A549 (cell line): ENCODE results near the gene NUDT7. TPM values are rescaled to one million over a fixed set of nuclear protein-coding genes. Genes with fewer than 3 reads are reported as not detected.

Experiments used
- ATAC-seq, 2 experiments: fragments of 200-7000 bp in 1 of 2; fragments of >200 bp in 1 of 2; cut with Nextera tagmentation in 1 of 2; cut with Tn5 transposase in 1 of 2; 3 replicates each; pipeline versions ENCODE4 v1.8.0 to v1.9.1; 2018 to 2020; ENCODE audit warnings: mild to moderate bottlenecking in 1 of 2, moderate library complexity in 1 of 2
- CTCF ChIA-PET: fragments of 300-600 bp; sonication (Branson Sonifier 250); formaldehyde crosslinking; extraction: SDS; loops from one replicate; lab custom pipeline; 2021; ENCODE audit warnings: antibody characterized with exemption, inconsistent platforms; lab: Yijun Ruan, JAX
- POLR2A ChIA-PET: fragments of 350-600 bp; formaldehyde crosslinking; extraction: SDS; loops from one replicate; lab custom pipeline; 2021; ENCODE audit warnings: antibody characterized with exemption, inconsistent platforms; lab: Yijun Ruan, JAX
- DNase-seq, 2 experiments: peaks; one replicate each; pipeline versions ENCODE4 v3.0.0 to v3.0.0-alpha.2; 2011 to 2016; ENCODE audit warnings: low read depth in 1 of 2, low spot score in 1 of 2
- FAIRE-seq: peaks from 2 replicates; lab custom pipeline; 2011; peaks lifted over from hg19 to GRCh38; lab: Jason Lieb, UNC
- H3K27ac ChIP-seq, 2 experiments: fragments of >200 bp; sonication (Bioruptor Twin); formaldehyde crosslinking; 3 replicates each; pipeline ENCODE4 v1.5.1; 2016 to 2017
- H3K4me1 ChIP-seq: fragments of >200 bp; sonication (Bioruptor Twin); formaldehyde crosslinking; 3 replicates; pipeline ENCODE4 v1.6.1; 2016
- H3K4me2 ChIP-seq: fragments of >200 bp; sonication (Bioruptor Twin); formaldehyde crosslinking; 3 replicates; pipeline ENCODE4 v1.6.1; 2016
- H3K4me3 ChIP-seq: fragments of >200 bp; sonication (Bioruptor Twin); formaldehyde crosslinking; 3 replicates; pipeline ENCODE4 v1.5.1; 2016
- H3K9me3 ChIP-seq: fragments of >200 bp; sonication (Bioruptor Twin); formaldehyde crosslinking; 3 replicates; pipeline ENCODE4 v1.6.1; 2016
- ATOH8 ChIP-seq: fragments of 250-450 bp; sonication (Bioruptor Pico); IDR thresholded peaks from 2 replicates; pipeline ENCODE4 v1.5.0; 2020; ENCODE audit warnings: low read depth, mild to moderate bottlenecking, moderate library complexity
- CHD2 ChIP-seq: fragments of 150-350 bp; IDR thresholded peaks from 2 replicates; pipeline ENCODE4 v1.6.1; 2014; ENCODE audit warnings: low read length; ENCODE audit not compliant: partially characterized antibody
- CTCF ChIP-seq: fragments of >200 bp; sonication (Bioruptor Twin); formaldehyde crosslinking; IDR thresholded peaks from 3 replicates; pipeline ENCODE4 v1.5.1; 2016
- EHF ChIP-seq: fragments of 250-450 bp; sonication (Bioruptor Pico); IDR thresholded peaks from 2 replicates; pipeline ENCODE4 v1.5.0; 2020; ENCODE audit warnings: mild to moderate bottlenecking
- ESRRA ChIP-seq: fragments of 150-350 bp; IDR thresholded peaks from 2 replicates; pipeline ENCODE4 v1.6.1; 2014; ENCODE audit warnings: mild to moderate bottlenecking, low read length, borderline replicate concordance
- FOXS1 ChIP-seq: fragments of 250-450 bp; sonication (Bioruptor Pico); IDR thresholded peaks from 2 replicates; pipeline ENCODE4 v1.5.0; 2020; ENCODE audit warnings: mild to moderate bottlenecking, moderate library complexity
- HOXA7 ChIP-seq: fragments of 250-450 bp; sonication (Bioruptor Pico); IDR thresholded peaks from 2 replicates; pipeline ENCODE4 v1.5.0; 2020; ENCODE audit warnings: mild to moderate bottlenecking, moderate library complexity
- JUN ChIP-seq, 2 experiments: fragments of >200 bp; sonication (Bioruptor Twin); formaldehyde crosslinking; IDR thresholded peaks; 2 replicates in 1 of 2; 3 replicates in 1 of 2; pipeline ENCODE4 v1.6.1; 2016 to 2017
- RARB ChIP-seq: fragments of 250-450 bp; sonication (Bioruptor Pico); IDR thresholded peaks from 2 replicates; pipeline ENCODE4 v1.8.0; 2021; ENCODE audit warnings: mild to moderate bottlenecking, moderate library complexity
- SREBF2 ChIP-seq: fragments of 450-650 bp; IDR thresholded peaks from 2 replicates; pipeline ENCODE4 v1.6.1; 2014; ENCODE audit warnings: mild to moderate bottlenecking, moderate library complexity
- ZC3H11A ChIP-seq: fragments of 450-650 bp; IDR thresholded peaks from 2 replicates; pipeline ENCODE4 v1.6.1; 2014; ENCODE audit warnings: antibody characterized with exemption, mild to moderate bottlenecking
- ZNF302 ChIP-seq: fragments of 250-450 bp; sonication (Bioruptor Pico); IDR thresholded peaks from 2 replicates; pipeline ENCODE4 v1.9.0; 2021; ENCODE audit warnings: inconsistent platforms, mild to moderate bottlenecking, moderate library complexity
- ZSCAN20 ChIP-seq: fragments of 250-450 bp; sonication (Bioruptor Pico); IDR thresholded peaks from 2 replicates; pipeline ENCODE4 v1.8.0; 2022; ENCODE audit warnings: mild to moderate bottlenecking, moderate library complexity
- WGBS: methylation state at CpG from one replicate; pipeline ENCODE4 v1.1.6; 2017; ENCODE audit errors: missing lambda C conversion rate; 5-methylcytosine and 5-hydroxymethylcytosine counted together
- polyA plus RNA-seq, 4 experiments: library from polyadenylated mRNA; depleted of rRNA in 3 of 4; stranded (reverse); fragments of >200 nt; fragmentation: RNase III in 1 of 4; extraction: RNeasy Plus Mini Kit Qiagen cat#74134 plus additional on column Dnase treatment in 1 of 4; gene quantifications; 2 replicates in 3 of 4; 3 replicates in 1 of 4; pipeline ENCODE4 v1.2.3, GENCODE V29; 2011 to 2017

NUDT7 gene
- polyA plus RNA-seq, 2 of the 4 experiments (the other 2 are of a cell fraction) = 6.9 to 19.8 TPM

- DNase-seq (no peak), FAIRE-seq (no peak), ATAC-seq (no peak)
- Histone ChIP-seq H3K4me1 (peaks cover 9% of the 10 kb centered on the region; the same call in 1 of the 3 replicates), H3K27ac (no peak overlapping the region), H3K4me3 (no peak overlapping the region), H3K4me2 (no peak overlapping the region), H3K9me3 (no peaks in the 10 kb centered on the region)
- POLR2A ChIA-PET = no interaction called here
- CTCF ChIA-PET = interaction anchor here (0.9 kb wide), 1 partner anchor 177 kb away, joined by 4 read pairs; no protein-coding TSS in a partner anchor
- WGBS = 23% methylated on average over 6 of the region's 6 CpGs
- TF ChIP-seq CHD2 (no peak), RARB (CRISPR knock-in tag) (no peak), ZSCAN20 (CRISPR knock-in tag) (no peak), EHF (CRISPR knock-in tag) (no peak), SREBF2 (no peak), JUN (IDR thresholded peaks at IDR 0.05) (no peak), HOXA7 (CRISPR knock-in tag) (no peak), ZC3H11A (no peak), CTCF (no peak)
These were observed 53.9 kb downstream of the NUDT7 start for GRCh38 chr16:77775911-77776909.

- no peak for FAIRE-seq
- H3K4me3 ChIP-seq = no peak overlapping the region
- peaks cover 9% of the 10 kb centered on the region; the same call in 1 of the 3 replicates for H3K4me1 ChIP-seq
These were observed 55.4 kb downstream of the NUDT7 start for GRCh38 chr16:77777745-77778144.

More at GRCh38 chr16:77777745-77778144, 55.4 kb downstream of the NUDT7 start:
- ATAC-seq = no peak
- 83% methylated on average over 4 of the region's 4 CpGs for WGBS
- TF ChIP-seq ATOH8 (CRISPR knock-in tag) (no peak), CTCF (no peak), FOXS1 (no peak), ZNF302 (CRISPR knock-in tag) (no peak), ESRRA (no peak)
- Histone ChIP-seq H3K9me3 (no peaks in the 10 kb centered on the region), H3K4me2 (no peak overlapping the region), H3K27ac (no peak overlapping the region)
- ChIA-PET POLR2A (no interaction called here), CTCF (no interaction called here)
- DNase-seq = no peak
